Measurements from ENCODE around the gene ZNF157. TPM values are rescaled to one million over a fixed set of nuclear protein-coding genes. Genes with fewer than 3 reads are reported as not detected.
"Not testable (repeated sequence)": the region's sequence is repeated elsewhere in the genome, so short reads cannot be mapped to it uniquely, and the experiment has no call there.

Gene ZNF157
- total RNA-seq (2022) = not detected in 2 replicates
- Bru-seq, nascent RNA = percentile 8 among the genes with signal in this experiment
- BruChase-seq, experiment 1, labeled RNA remaining after a 6-hour chase = percentile 2 among the genes with signal in this experiment
- BruChase-seq, experiment 2, labeled RNA remaining after a 2-hour chase = percentile 2 among the genes with signal in this experiment
- long read RNA-seq = 0 reads

- no TSS peak for BruUV-seq (replicated peaks)
- no peak for DNase-seq (ENCODE audit: unreplicated experiment)
- ChIA-PET CTCF (interaction anchor here (0.5 to 2.9 kb wide), 4 partner anchors 12 to 1546 kb away, joined by 3 to 20 read pairs (median 4); no protein-coding TSS in a partner anchor), POLR2A (no interaction called here)
- peaks cover 5% of the 10 kb centered on the region for H3K36me3 Mint-ChIP-seq (ENCODE audit: insufficient read depth, unreplicated experiment)
- TF ChIP-seq CTCF (IDR thresholded peaks at IDR 0.05; ENCODE audit: unreplicated experiment) = no peak
- H3K4me3 Mint-ChIP-seq (ENCODE audit: unreplicated experiment) = no peak within 1 kb of the TSS
- intact Hi-C loops (cut with micrococcal nuclease) = no loop called here
- no peaks in the 10 kb centered on the region for H3K4me1 Mint-ChIP-seq (ENCODE audit: insufficient read depth, unreplicated experiment)
- peaks cover 8% of the 10 kb centered on the region for H3K9me3 Mint-ChIP-seq (ENCODE audit: unreplicated experiment)
- no peaks in the 10 kb centered on the region for H3K27me3 Mint-ChIP-seq (ENCODE audit: insufficient read depth, unreplicated experiment)
- H3K27ac Mint-ChIP-seq (ENCODE audit: low read depth, unreplicated experiment) = no peak within 1 kb of the TSS
These were observed at the start of gene ZNF157 for GRCh38 chrX:47370278-47370677. Gene ZNF157, plus strand, starts transcription at chrX:47370578. Its CDS starts 91 bp downstream, at chrX:47370669.

GRCh38 chrX:47321386-47321785 lies 49.0 kb upstream of the ZNF157 start:
- intact Hi-C loops (cut with micrococcal nuclease) = no loop called here
- ChIA-PET CTCF (interaction anchor here (0.5 to 1.5 kb wide), 3 partner anchors 9 to 1620 kb away, joined by 3 to 6 read pairs (median 4); no protein-coding TSS in a partner anchor), POLR2A (interaction anchor here (0.7 kb wide), 1 partner anchor 575 kb away, joined by 3 read pairs; no protein-coding TSS in a partner anchor)
- Mint-ChIP-seq H3K4me3 (ENCODE audit: unreplicated experiment) (no peak overlapping the region), H3K4me1 (ENCODE audit: insufficient read depth, unreplicated experiment) (no peaks in the 10 kb centered on the region), H3K9me3 (ENCODE audit: unreplicated experiment) (no peaks in the 10 kb centered on the region), H3K27me3 (ENCODE audit: insufficient read depth, unreplicated experiment) (peaks cover 18% of the 10 kb centered on the region), H3K27ac (ENCODE audit: low read depth, unreplicated experiment) (no peak overlapping the region), H3K36me3 (ENCODE audit: insufficient read depth, unreplicated experiment) (peaks cover 6% of the 10 kb centered on the region)
- DNase-seq (ENCODE audit: unreplicated experiment) = no peak
- BruUV-seq (replicated peaks) = no TSS peak
- no peak for TF ChIP-seq CTCF (IDR thresholded peaks at IDR 0.05; ENCODE audit: unreplicated experiment)

GRCh38 chrX:47321823-47322371 lies 48.5 kb upstream of the ZNF157 start:
- POLR2A ChIA-PET = interaction anchor here (0.7 kb wide), 1 partner anchor 574 kb away, joined by 3 read pairs; no protein-coding TSS in a partner anchor
- DNase-seq (ENCODE audit: unreplicated experiment) = no peak
- CTCF ChIA-PET = interaction anchor here (0.5 to 1.5 kb wide), 4 partner anchors 10 to 1620 kb away, joined by 3 to 6 read pairs (median 4); no protein-coding TSS in a partner anchor
- no peak for TF ChIP-seq CTCF (IDR thresholded peaks at IDR 0.05; ENCODE audit: unreplicated experiment)
- H3K9me3 Mint-ChIP-seq (ENCODE audit: unreplicated experiment) = no peaks in the 10 kb centered on the region
- peaks cover 13% of the 10 kb centered on the region for H3K27me3 Mint-ChIP-seq (ENCODE audit: insufficient read depth, unreplicated experiment)
- no peak overlapping the region for H3K27ac Mint-ChIP-seq (ENCODE audit: low read depth, unreplicated experiment)
- H3K4me3 Mint-ChIP-seq (ENCODE audit: unreplicated experiment) = no peak overlapping the region
- no TSS peak for BruUV-seq (replicated peaks)
- H3K36me3 Mint-ChIP-seq (ENCODE audit: insufficient read depth, unreplicated experiment) = peaks cover 6% of the 10 kb centered on the region
- no peaks in the 10 kb centered on the region for H3K4me1 Mint-ChIP-seq (ENCODE audit: insufficient read depth, unreplicated experiment)
- intact Hi-C loops (cut with micrococcal nuclease) = no loop called here

GRCh38 chrX:47327902-47328301 lies 42.5 kb upstream of the ZNF157 start:
- H3K36me3 Mint-ChIP-seq (ENCODE audit: insufficient read depth, unreplicated experiment) = no peaks in the 10 kb centered on the region
- no peaks in the 10 kb centered on the region for H3K9me3 Mint-ChIP-seq (ENCODE audit: unreplicated experiment)
- CTCF ChIA-PET = no interaction called here
- POLR2A ChIA-PET = interaction anchor here (0.6 to 1.0 kb wide), 2 partner anchors 9 to 33 kb away, joined by 3 read pairs; no protein-coding TSS in a partner anchor
- no peaks in the 10 kb centered on the region for H3K27me3 Mint-ChIP-seq (ENCODE audit: insufficient read depth, unreplicated experiment)
- no peak overlapping the region for H3K27ac Mint-ChIP-seq (ENCODE audit: low read depth, unreplicated experiment)
- H3K4me1 Mint-ChIP-seq (ENCODE audit: insufficient read depth, unreplicated experiment) = no peaks in the 10 kb centered on the region
- no TSS peak for BruUV-seq (replicated peaks)
- no peak for TF ChIP-seq CTCF (IDR thresholded peaks at IDR 0.05; ENCODE audit: unreplicated experiment)
- H3K4me3 Mint-ChIP-seq (ENCODE audit: unreplicated experiment) = no peak overlapping the region
- intact Hi-C loops (cut with micrococcal nuclease) = no loop called here
- DNase-seq (ENCODE audit: unreplicated experiment) = no peak

- BruUV-seq (replicated peaks); H3K4me1 Mint-ChIP-seq (ENCODE audit: insufficient read depth, unreplicated experiment); CTCF ChIA-PET; intact Hi-C loops (cut with micrococcal nuclease); H3K9me3 Mint-ChIP-seq (ENCODE audit: unreplicated experiment); H3K36me3 Mint-ChIP-seq (ENCODE audit: insufficient read depth, unreplicated experiment); H3K4me3 Mint-ChIP-seq (ENCODE audit: unreplicated experiment); H3K27ac Mint-ChIP-seq (ENCODE audit: low read depth, unreplicated experiment); POLR2A ChIA-PET; DNase-seq (ENCODE audit: unreplicated experiment): not testable (repeated sequence)
- peaks cover 10% of the 10 kb centered on the region for H3K27me3 Mint-ChIP-seq (ENCODE audit: insufficient read depth, unreplicated experiment)
These were observed 37.6 kb upstream of the ZNF157 start for GRCh38 chrX:47332729-47333128.
